Measurements from ENCODE around the gene FOXK2. TPM values are rescaled to one million over a fixed set of nuclear protein-coding genes. Genes with fewer than 3 reads are reported as not detected.
"Not testable (repeated sequence)": the region's sequence is repeated elsewhere in the genome, so short reads cannot be mapped to it uniquely, and the experiment has no call there.

FOXK2 gene
- total and polyA plus RNA-seq, 2 of the 8 experiments (the other 6 are each of a cell fraction or from before 2014, with no cell fraction given): 34.7 to 64.9 TPM

DNA sequence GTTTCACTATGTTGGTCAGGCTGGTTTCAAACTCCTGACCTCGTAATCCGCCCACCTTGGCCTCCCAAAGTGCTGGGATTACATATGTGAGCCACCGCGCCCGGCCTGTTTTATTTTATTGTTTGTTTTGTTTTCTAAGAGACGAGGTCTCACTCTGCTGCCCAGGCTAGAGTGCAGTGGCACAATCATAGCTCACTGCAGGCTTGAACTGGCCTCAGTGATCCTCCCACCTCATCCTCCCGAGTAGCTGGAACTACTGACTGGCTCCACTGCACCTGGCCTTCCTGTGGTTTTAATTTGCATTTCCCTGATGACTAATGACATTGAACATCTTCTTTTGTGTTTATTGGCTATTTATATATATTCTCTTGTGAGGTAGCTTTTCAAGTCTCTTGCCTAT is 13.1 kb upstream of the FOXK2 start:
- H3K4ac ChIP-seq (replicated peaks; ENCODE audit: insufficient read length, low read depth, low read length); H3K27me3 ChIP-seq (replicated peaks in 1 of 4; ENCODE audit: control insufficient read depth in 3 of 4, extremely low read depth in 1 of 4, insufficient read depth in 3 of 4, low read length in 3 of 4); DNase-seq (ENCODE audit: low read depth in 1 of 2, low spot score in 2 of 2); H2BK12ac ChIP-seq (ENCODE audit: low read depth, low read length); H3K4me3 ChIP-seq (ENCODE audit: extremely low read depth in 1 of 4, insufficient read depth in 2 of 4, low read depth in 3 of 4, low read length in 4 of 4); H3K23me2 ChIP-seq (ENCODE audit: low read depth, low read length); H2BK15ac ChIP-seq (ENCODE audit: low read length); H3K18ac ChIP-seq (ENCODE audit: extremely low read depth, low read length); H3K4me1 ChIP-seq (replicated peaks in 1 of 4; ENCODE audit: control insufficient read depth in 3 of 4, insufficient read depth in 4 of 4, low read length in 3 of 4); H3K23ac ChIP-seq (ENCODE audit: insufficient read length); H3K56ac ChIP-seq (replicated peaks; ENCODE audit: insufficient read length, low read depth, low read length); H2AK5ac ChIP-seq (ENCODE audit: low read depth, low read length); H3K79me1 ChIP-seq (ENCODE audit: low read depth, low read length); H2BK5ac ChIP-seq (ENCODE audit: low read depth, low read length); H3K27ac ChIP-seq (ENCODE audit: low read depth, low read length); FAIRE-seq; H2BK20ac ChIP-seq (ENCODE audit: low read length); H3K14ac ChIP-seq (ENCODE audit: insufficient read length); H2BK120ac ChIP-seq (replicated peaks; ENCODE audit: low read depth, low read length); H4K5ac ChIP-seq (ENCODE audit: insufficient read length, low read depth, low read length); H4K91ac ChIP-seq (replicated peaks; ENCODE audit: insufficient read length, low read length); H3K9ac ChIP-seq (replicated peaks in 1 of 4; ENCODE audit: extremely low read depth in 1 of 4, low read depth in 3 of 4, low read length in 3 of 4); H4K20me1 ChIP-seq (replicated peaks in 1 of 2; ENCODE audit: control insufficient read depth in 1 of 2, insufficient read depth in 2 of 2, low read length in 2 of 2); H4K8ac ChIP-seq (ENCODE audit: extremely low read depth, insufficient read depth, low read length); H3K36me3 ChIP-seq (ENCODE audit: control insufficient read depth in 2 of 4, insufficient read depth in 4 of 4, low read length in 3 of 4); H3K4me2 ChIP-seq (ENCODE audit: insufficient read depth in 1 of 2, low read depth in 2 of 2, low read length in 2 of 2); POLR2A ChIA-PET (ENCODE audit: partially characterized antibody); H2AFZ ChIP-seq (ENCODE audit: low read length); H3K79me2 ChIP-seq (ENCODE audit: control insufficient read depth in 1 of 2, insufficient read depth in 2 of 2, low read length in 2 of 2); H3K9me3 ChIP-seq (ENCODE audit: insufficient read depth in 2 of 2, low read depth in 1 of 2, low read length in 1 of 2): not testable (repeated sequence)
- CTCF ChIA-PET (ENCODE audit: partially characterized antibody): interaction anchor here (1.0 to 2.0 kb wide), 4 partner anchors 13 to 48 kb away, joined by 3 to 11 read pairs (median 4); no protein-coding TSS in a partner anchor
- WGBS, 2 experiments (ENCODE audit: extremely low coverage in 1 of 2, insufficient coverage in 1 of 2, insufficient read length in 1 of 2, insufficient replicate concordance in 2 of 2, low coverage in 1 of 2, low lambda C conversion rate in 2 of 2, missing lambda C conversion rate in 1 of 2): 81% methylated on average over 7 of the region's 7 CpGs; no CpG with 5 or more reads in 1 of the 2 experiments
